HepG2 (cell line): Measurements from ENCODE around the gene DIS3L2.
A peak's percentile ranks its signal among the peaks of the same experiment; 100 is the strongest.
"Not testable (repeated sequence)": the region's sequence is repeated elsewhere in the genome, so short reads cannot be mapped to it uniquely, and the experiment has no call there.

Experiments
- CTCF ChIP-seq: sonication (generic); formaldehyde crosslinking; IDR thresholded peaks from 2 replicates; pipeline ENCODE4 v1.5.0; 2020; ENCODE audit warnings: mild to moderate bottlenecking, missing genetic modification reagents, moderate library complexity
- FOXK1 ChIP-seq: sonication (generic); formaldehyde crosslinking; IDR thresholded peaks from 2 replicates; pipeline ENCODE4 v1.4.0; 2020; ENCODE audit warnings: low read depth, missing genetic modification reagents, borderline replicate concordance
- MAZ ChIP-seq, 2 experiments: sonication (generic) in 1 of 2; formaldehyde crosslinking in 1 of 2; IDR thresholded peaks; 2 replicates each; pipeline versions ENCODE4 v1.5.0 to v1.6.1; 2012 to 2020; ENCODE audit warnings: low read depth in 2 of 2, mild to moderate bottlenecking in 2 of 2, borderline replicate concordance in 1 of 2, improper control_type of control experiment in 1 of 2, low read length in 1 of 2, missing genetic modification reagents in 1 of 2, moderate library complexity in 1 of 2
- MXI1 ChIP-seq: IDR thresholded peaks from 3 replicates; pipeline ENCODE4 v1.6.1; 2012; ENCODE audit warnings: low read depth, low read length, inconsistent platforms, borderline replicate concordance
- REST ChIP-seq, 2 experiments: IDR thresholded peaks; 2 replicates each; pipeline ENCODE4 v1.6.1; 2011 to 2012; ENCODE audit warnings: low read length in 2 of 2, borderline replicate concordance in 1 of 2, low read depth in 1 of 2, mild to moderate bottlenecking in 1 of 2, moderate library complexity in 1 of 2
- SOX13 ChIP-seq, 3 experiments: fragments of 450-650 bp in 1 of 3; sonication (generic) in 1 of 3; formaldehyde crosslinking in 1 of 3; IDR thresholded peaks in 2 of 3; conservative IDR thresholded peaks in 1 of 3; 2 replicates each; pipeline versions ENCODE4 v1.5.0 to v1.6.1; 2016 to 2020; ENCODE audit warnings: antibody characterized with exemption in 1 of 3, mild to moderate bottlenecking in 1 of 3, missing compliant biosample characterization in 1 of 3, missing genetic modification reagents in 1 of 3, moderate library complexity in 1 of 3
- TBP ChIP-seq: sonication (generic); formaldehyde crosslinking; IDR thresholded peaks from 2 replicates; pipeline ENCODE4 v1.5.0; 2020; ENCODE audit warnings: missing genetic modification reagents
- TCF12 ChIP-seq, 2 experiments: fragments of 450-650 bp in 1 of 2; sonication (generic) in 1 of 2; formaldehyde crosslinking in 1 of 2; IDR thresholded peaks; 2 replicates each; pipeline versions ENCODE4 v1.6.1 to v1.8.0; 2017 to 2022; ENCODE audit warnings: antibody characterized with exemption in 1 of 2, mild to moderate bottlenecking in 1 of 2, missing genetic modification reagents in 1 of 2, moderate library complexity in 1 of 2
- TEAD2 ChIP-seq: sonication (generic); formaldehyde crosslinking; IDR thresholded peaks from 2 replicates; pipeline ENCODE4 v1.9.0; 2021; ENCODE audit warnings: missing genetic modification reagents
- ZBTB21 ChIP-seq: sonication (generic); formaldehyde crosslinking; IDR thresholded peaks from 2 replicates; pipeline ENCODE4 v1.4.0; 2020; ENCODE audit warnings: missing genetic modification reagents
- ZBTB7A ChIP-seq: sonication (generic); formaldehyde crosslinking; IDR thresholded peaks from 2 replicates; pipeline ENCODE4 v1.8.0; 2022; ENCODE audit warnings: mild to moderate bottlenecking, missing genetic modification reagents
- ZNF121 ChIP-seq: sonication (generic); formaldehyde crosslinking; IDR thresholded peaks from 2 replicates; pipeline ENCODE4 v1.5.0; 2020; ENCODE audit warnings: mild to moderate bottlenecking, missing genetic modification reagents
- ZNF274 ChIP-seq: sonication (generic); formaldehyde crosslinking; IDR thresholded peaks from 2 replicates; pipeline ENCODE4 v1.5.1; 2020; ENCODE audit warnings: mild to moderate bottlenecking, missing genetic modification reagents
- ZNF773 ChIP-seq: sonication (generic); formaldehyde crosslinking; IDR thresholded peaks from 2 replicates; pipeline ENCODE4 v1.4.0; 2020; ENCODE audit warnings: missing genetic modification reagents, borderline replicate concordance

GRCh38 chr2:232366461-232366860, 404.9 kb downstream of the DIS3L2 start:
- TF ChIP-seq ZBTB7A (CRISPR knock-in tag); ZNF121 (CRISPR knock-in tag); MAZ (IDR thresholded peaks at IDR 0.05; ENCODE audit: borderline replicate concordance, low read depth, low read length); MAZ (CRISPR knock-in tag; IDR thresholded peaks at IDR 0.05; ENCODE audit: low read depth); MXI1; ZNF773 (CRISPR knock-in tag); TBP (CRISPR knock-in tag); ZNF274 (CRISPR knock-in tag); REST (IDR thresholded peaks at IDR 0.05; ENCODE audit: borderline replicate concordance in 1 of 2, low read depth in 1 of 2, low read length in 2 of 2); ZBTB21 (CRISPR knock-in tag); SOX13 (IDR thresholded peaks at IDR 0.05); SOX13 (CRISPR knock-in tag; conservative IDR thresholded peaks at IDR 0.05 in 1 of 2, IDR thresholded peaks at IDR 0.05 in 1 of 2); FOXK1 (CRISPR knock-in tag); TCF12 (IDR thresholded peaks at IDR 0.05); TCF12 (CRISPR knock-in tag; IDR thresholded peaks at IDR 0.05); TEAD2 (CRISPR knock-in tag): not testable (repeated sequence)
- TF ChIP-seq CTCF (CRISPR knock-in tag) = peak; percentile 9; the same call in 1 of the 2 replicates
